K562 (cell line): Measurements from ENCODE around the gene SLC17A8. TPM values are rescaled to one million over a fixed set of nuclear protein-coding genes. Genes with fewer than 3 reads are reported as not detected.

ENCODE experiments used
- ATAC-seq: fragments of 200-7000 bp; cut with Tn5 transposase; 3 replicates; pipeline ENCODE4 v1.9.1; 2020; ENCODE audit warnings: moderate library complexity
- BruUV-seq: library from RNA; stranded (reverse); fragments of 400-500 nt; replicated peaks from 2 replicates; lab custom pipeline; 2021; lab: Mats Ljungman, UMichigan
- CTCF ChIA-PET: fragments of 300-600 bp; formaldehyde crosslinking; extraction: SDS; loops from one replicate; lab custom pipeline; 2021; ENCODE audit warnings: low intra/inter-chr PET ratio; lab: Yijun Ruan, JAX
- POLR2A ChIA-PET: fragments of 300-600, 350-650 bp; sonication (Branson Sonifier 250); formaldehyde crosslinking; extraction: SDS; loops from one replicate; lab custom pipeline; 2021; ENCODE audit warnings: antibody characterized with exemption, inconsistent platforms; lab: Yijun Ruan, JAX
- DNase-seq, 4 experiments: peaks; one replicate each; pipeline versions ENCODE4 v3.0.0 to v3.0.0-alpha.2; 2011 to 2018; ENCODE audit warnings: low spot score in 3 of 4, mixed read lengths in 3 of 4; ENCODE audit errors: extremely low read depth in 1 of 4
- FAIRE-seq: peaks from 2 replicates; lab custom pipeline; 2011; peaks lifted over from hg19 to GRCh38; lab: Jason Lieb, UNC
- H2AFZ ChIP-seq: 2 replicates; pipeline ENCODE4 v1.6.0; 2011; ENCODE audit warnings: low read depth, low read length, control low read depth, inconsistent platforms
- H3K27ac ChIP-seq: fragments of 200-600 bp; 3 replicates; pipeline ENCODE4 v1.8.0; 2011; ENCODE audit warnings: low read depth, mild to moderate bottlenecking, control low read depth, inconsistent platforms, low read length, moderate library complexity, mixed read lengths; ENCODE audit errors: extremely low read depth
- H3K27me3 ChIP-seq, 2 experiments: fragments of 300-600 bp in 1 of 2; 2 replicates in 1 of 2; 3 replicates in 1 of 2; pipeline versions ENCODE4 v1.6.0 to v1.8.0; 2011; ENCODE audit warnings: inconsistent platforms in 2 of 2, low read length in 2 of 2, mild to moderate bottlenecking in 1 of 2, mixed read lengths in 1 of 2, moderate library complexity in 1 of 2; ENCODE audit not compliant: control insufficient read depth in 2 of 2, insufficient read depth in 2 of 2
- H3K36me3 ChIP-seq: fragments of 300-600 bp; 3 replicates; pipeline ENCODE4 v1.8.0; 2011; ENCODE audit warnings: mild to moderate bottlenecking, low read length, inconsistent platforms; ENCODE audit not compliant: control insufficient read depth, insufficient read depth
- H3K4me1 ChIP-seq, 2 experiments: fragments of 200-600 bp in 1 of 2; replicated peaks in 1 of 2; 2 replicates in 1 of 2; 3 replicates in 1 of 2; pipeline versions ENCODE4 v1.5.1 to v1.8.0; 2011; ENCODE audit warnings: inconsistent platforms in 2 of 2, low read length in 2 of 2, mild to moderate bottlenecking in 1 of 2, mixed read lengths in 1 of 2, moderate library complexity in 1 of 2; ENCODE audit not compliant: control insufficient read depth in 2 of 2, insufficient read depth in 2 of 2
- H3K4me2 ChIP-seq: 2 replicates; pipeline ENCODE4 v1.6.1; 2011; ENCODE audit warnings: low read length, control low read depth, inconsistent platforms, mixed read lengths; ENCODE audit not compliant: insufficient read depth
- H3K4me3 ChIP-seq: fragments of 200-600 bp; sonication (generic), shearing (Covaris generic); 2 replicates; pipeline ENCODE4 v1.5.1; 2016; ENCODE audit warnings: control low read depth, inconsistent platforms
- H3K79me2 ChIP-seq: fragments of 200-600 bp; 3 replicates; pipeline ENCODE4 v1.8.0; 2011; ENCODE audit warnings: low read length, inconsistent platforms; ENCODE audit not compliant: control insufficient read depth, insufficient read depth
- H3K9ac ChIP-seq, 2 experiments: 2 replicates each; pipeline versions ENCODE4 v1.6.0 to v1.6.1; 2011; ENCODE audit warnings: low read depth in 2 of 2, low read length in 2 of 2, control low read depth in 1 of 2, inconsistent platforms in 1 of 2, mild to moderate bottlenecking in 1 of 2, mixed read lengths in 1 of 2; ENCODE audit not compliant: insufficient read depth in 1 of 2
- H3K9me1 ChIP-seq: one replicate; pipeline ENCODE4 v1.6.0; 2011; ENCODE audit warnings: inconsistent platforms, mild to moderate bottlenecking, low read length, moderate library complexity; ENCODE audit not compliant: control insufficient read depth, insufficient read depth
- H3K9me3 ChIP-seq: replicated peaks from 2 replicates; pipeline ENCODE4 v1.5.1; 2011; ENCODE audit warnings: low read depth, low read length, inconsistent platforms; ENCODE audit not compliant: control insufficient read depth, insufficient read depth
- H4K20me1 ChIP-seq: replicated peaks from 2 replicates; pipeline ENCODE4 v1.6.1; 2011; ENCODE audit warnings: low read length, inconsistent platforms, mixed read lengths; ENCODE audit not compliant: control insufficient read depth, insufficient read depth
- CEBPG ChIP-seq, 3 experiments: fragments of 200-800 bp in 1 of 3; sonication (Bioruptor generic) in 1 of 3; sonication (generic) in 1 of 3; formaldehyde crosslinking in 1 of 3; IDR thresholded peaks in 2 of 3; conservative IDR thresholded peaks in 1 of 3; 2 replicates each; pipeline versions ENCODE4 v1.6.1 to v1.8.0; 2016 to 2022; ENCODE audit warnings: missing compliant biosample characterization in 2 of 3, missing genetic modification characterization in 2 of 3, mild to moderate bottlenecking in 1 of 3, missing genetic modification reagents in 1 of 3
- CEBPZ ChIP-seq: fragments of 150-350 bp; IDR thresholded peaks from 2 replicates; pipeline ENCODE4 v1.6.1; 2014; ENCODE audit warnings: low read depth, mild to moderate bottlenecking, low read length, borderline replicate concordance
- ELF1 ChIP-seq: fragments of 200-800 bp; sonication (Bioruptor generic); IDR thresholded peaks from 2 replicates; pipeline ENCODE4 v1.6.1; 2016; ENCODE audit warnings: missing genetic modification characterization, missing compliant biosample characterization
- ELF4 ChIP-seq: fragments of 450-650 bp; formaldehyde crosslinking; IDR thresholded peaks from 2 replicates; pipeline ENCODE4 v1.4.0; 2022; ENCODE audit warnings: missing genetic modification characterization
- ETV6 ChIP-seq, 3 experiments: fragments of 150-350 bp in 1 of 3; sonication (generic) in 1 of 3; formaldehyde crosslinking in 1 of 3; IDR thresholded peaks; 2 replicates each; pipeline versions ENCODE4 v1.6.1 to v1.8.0; 2014 to 2022; ENCODE audit warnings: borderline replicate concordance in 2 of 3, low read depth in 2 of 3, antibody characterized with exemption in 1 of 3, low read length in 1 of 3, mild to moderate bottlenecking in 1 of 3, missing genetic modification reagents in 1 of 3
- MCM2 ChIP-seq: fragments of 450-650 bp; IDR thresholded peaks from 2 replicates; pipeline ENCODE4 v1.6.1; 2017; ENCODE audit warnings: low read depth, mild to moderate bottlenecking
- MED1 ChIP-seq: sonication (generic); formaldehyde crosslinking; IDR thresholded peaks from 2 replicates; pipeline ENCODE4 v1.8.1; 2023; ENCODE audit warnings: missing genetic modification reagents, borderline replicate concordance
- POLR2AphosphoS2 ChIP-seq: IDR thresholded peaks from 2 replicates; pipeline ENCODE4 v1.6.1; 2012; ENCODE audit warnings: low read length, improper control_type of control experiment
- SPI1 ChIP-seq: IDR thresholded peaks from 2 replicates; pipeline ENCODE4 v1.6.1; 2011; ENCODE audit warnings: low read depth, low read length, control low read depth, borderline replicate concordance
- TRIM24 ChIP-seq, 2 experiments: fragments of 450-650 bp; IDR thresholded peaks; 2 replicates each; pipeline ENCODE4 v1.6.1; 2016
- ZNF311 ChIP-seq: fragments of 250-450 bp; sonication (Bioruptor Pico); IDR thresholded peaks from 2 replicates; pipeline ENCODE4 v1.4.0; 2020; ENCODE audit warnings: mild to moderate bottlenecking, moderate library complexity
- ZSCAN32 ChIP-seq: fragments of 450-650 bp; formaldehyde crosslinking; IDR thresholded peaks from 2 replicates; pipeline ENCODE4 v1.4.0; 2020; ENCODE audit warnings: mild to moderate bottlenecking, moderate library complexity
- in situ Hi-C: fragments of 300-500 bp; cut with MboI; formaldehyde crosslinking; loops from 4 replicates; pipeline ENCODE4 v1.15.0; 2018; ENCODE audit warnings: inconsistent platforms, mixed read lengths
- intact Hi-C: fragments of 100-400 bp; cut with micrococcal nuclease; formaldehyde crosslinking; loops from 2 replicates; pipeline ENCODE4 v1.14.2; 2022
- polyA plus RNA-seq, 8 experiments: library from polyadenylated mRNA; depleted of rRNA in 4 of 8; stranded (reverse) in 5 of 8; unstranded in 3 of 8; fragments of >200 nt; fragmentation: Nextera tagmentation in 2 of 8; fragmentation: Illumina TruSeq in 1 of 8; extraction: Ambion mirVana in 2 of 8; extraction: Trizol in 1 of 8; gene quantifications; 2 replicates each; pipeline versions ENCODE4 v1.2.1 to v1.2.3, GENCODE V29; 2011 to 2014; ENCODE audit warnings: inconsistent platforms in 1 of 8, missing spikeins in 1 of 8
- total RNA-seq, 7 experiments: library from RNA; depleted of rRNA in 6 of 7; stranded (reverse); fragments of >200 nt in 6 of 7; fragmentation: Illumina TruSeq in 2 of 7; extraction: Trizol in 2 of 7; gene quantifications; 2 replicates each; pipeline versions ENCODE4 v1.2.1 to v1.2.3, GENCODE V29; 2011 to 2021; ENCODE audit warnings: low replicate concordance in 1 of 7

Gene SLC17A8
- total and polyA plus RNA-seq, 9 of the 15 experiments (the other 6 are each of a cell fraction or from before 2014, with no cell fraction given): 0.03 TPM; not detected in 8

- BruUV-seq: no TSS peak
- CTCF ChIA-PET: no interaction called here
- FAIRE-seq: no peak
Measured at GRCh38 chr12:100339071-100339470, 17.8 kb upstream of the SLC17A8 start.

More at GRCh38 chr12:100339071-100339470, 17.8 kb upstream of the SLC17A8 start:
- H3K4me1 ChIP-seq: no peaks in the 10 kb centered on the region
- H3K79me2 ChIP-seq: no peaks in the 10 kb centered on the region
- in situ Hi-C loops: no loop called here
- H2AFZ ChIP-seq: no peak overlapping the region
- H3K9me3 ChIP-seq: no peaks in the 10 kb centered on the region
- no peak overlapping the region for H3K9ac ChIP-seq
- POLR2A ChIA-PET: no interaction called here
- DNase-seq: no peak
- intact Hi-C loops: no loop called here
- no peaks in the 10 kb centered on the region for H3K27me3 ChIP-seq
- no peak overlapping the region for H3K27ac ChIP-seq
- H3K4me2 ChIP-seq: no peak overlapping the region
- no peak for ATAC-seq
- peaks cover 51% of the 10 kb centered on the region for H3K36me3 ChIP-seq
- no peak for TF ChIP-seq SPI1
- TF ChIP-seq ZNF311 (CRISPR knock-in tag): no peak
- TF ChIP-seq ZSCAN32 (CRISPR knock-in tag): no peak
- no peak for TF ChIP-seq MCM2
- no peak for TF ChIP-seq CEBPZ
- TF ChIP-seq ETV6 (IDR thresholded peaks at IDR 0.05; ENCODE audit: borderline replicate concordance in 1 of 2, low read depth in 2 of 2, low read length in 1 of 2): no peak
- TF ChIP-seq ETV6 (CRISPR knock-in tag; IDR thresholded peaks at IDR 0.05; ENCODE audit: borderline replicate concordance): no peak
- TF ChIP-seq MED1 (CRISPR knock-in tag): no peak
- TF ChIP-seq POLR2AphosphoS2: no peak
- TF ChIP-seq ELF1: no peak
- TF ChIP-seq ELF4 (CRISPR knock-in tag): no peak
- no peak for TF ChIP-seq CEBPG (CRISPR knock-in tag; IDR thresholded peaks at IDR 0.05)
- no peak for TF ChIP-seq CEBPG (tag; conservative IDR thresholded peaks at IDR 0.05 in 1 of 2, IDR thresholded peaks at IDR 0.05 in 1 of 2)
- TF ChIP-seq TRIM24 (IDR thresholded peaks at IDR 0.05): no peak
- no peaks in the 10 kb centered on the region for H4K20me1 ChIP-seq
- H3K4me3 ChIP-seq: no peak overlapping the region
- no peaks in the 10 kb centered on the region for H3K9me1 ChIP-seq
